Natural killer cell treated with Interleukin-12 subunit alpha and Interleukin-12 subunit beta and Interleukin-15 and Interleukin-18, amount 100 ng/mL, for 72 hours (primary cell): ENCODE measurements around the gene LDLRAP1. TPM values are rescaled to one million over a fixed set of nuclear protein-coding genes. Genes with fewer than 3 reads are reported as not detected.
A peak's percentile ranks its signal among the peaks of the same experiment; 100 is the strongest.

ENCODE experiments used
- ATAC-seq, 2 donors: fragments of 150-1000 bp; cut with Tn5 transposase in 1 of 2; sonication (Bioruptor Pico), chemical (Tn5 transposase) in 1 of 2; 2 replicates each; pipeline ENCODE4 v1.10.0; 2021
- DNase-seq: peaks from one replicate; pipeline ENCODE4 v3.0.0; 2022; ENCODE audit warnings: low spot score
- H3K27ac Mint-ChIP-seq, 2 donors: 1 replicate in 1 of 2; 2 replicates in 1 of 2; pipeline ENCODE4 v1.8.0; 2022; ENCODE audit warnings: mixed read lengths in 2 of 2, mild to moderate bottlenecking in 1 of 2, moderate library complexity in 1 of 2
- H3K27me3 Mint-ChIP-seq, 2 donors: 1 replicate in 1 of 2; 2 replicates in 1 of 2; pipeline ENCODE4 v1.8.0; 2022; ENCODE audit warnings: mixed read lengths in 2 of 2
- H3K36me3 Mint-ChIP-seq: one replicate; pipeline ENCODE4 v1.8.0; 2022; ENCODE audit warnings: mixed read lengths
- H3K4me1 Mint-ChIP-seq, 2 donors: 1 replicate in 1 of 2; 2 replicates in 1 of 2; pipeline ENCODE4 v1.8.0; 2022; ENCODE audit warnings: low read depth in 2 of 2, mixed read lengths in 2 of 2, mild to moderate bottlenecking in 1 of 2
- H3K4me3 Mint-ChIP-seq: one replicate; pipeline ENCODE4 v1.8.0; 2022; ENCODE audit warnings: mixed read lengths
- H3K9me3 Mint-ChIP-seq: 2 replicates; pipeline ENCODE4 v1.8.0; 2022; ENCODE audit warnings: mixed read lengths
- total RNA-seq, 2 donors: library from RNA; stranded (reverse); gene quantifications; one replicate each; pipeline ENCODE4 v1.2.3, GENCODE V29; 2022

LDLRAP1 gene
- total RNA-seq, 2 donors from 2014 or later: 2.4 to 4.1 TPM

GRCh38 chr1:25543005-25543424 lies 391 bp upstream of the LDLRAP1 start:
- H3K27me3 Mint-ChIP-seq: no peaks in the 10 kb centered on the region
- ATAC-seq (no peak), DNase-seq (no peak)
- no peaks in the 10 kb centered on the region for H3K36me3 Mint-ChIP-seq
- H3K4me3 Mint-ChIP-seq: peak overlapping the region; percentile 51
- H3K27ac Mint-ChIP-seq: no peak overlapping the region
- peaks cover 5 to 6% of the 10 kb centered on the region in 2 donors for H3K4me1 Mint-ChIP-seq
- no peaks in the 10 kb centered on the region for H3K9me3 Mint-ChIP-seq

GRCh38 chr1:25544243-25544764 lies 898 bp downstream of the LDLRAP1 start:
- peaks cover 8 to 12% of the 10 kb centered on the region in 2 donors for H3K4me1 Mint-ChIP-seq

GRCh38 chr1:25544819-25545218 lies 1.4 kb downstream of the LDLRAP1 start:
- no peaks in the 10 kb centered on the region for H3K9me3 Mint-ChIP-seq
- H3K27me3 Mint-ChIP-seq: no peaks in the 10 kb centered on the region
- H3K4me3 Mint-ChIP-seq: peak overlapping the region; percentile 66
- no peak for DNase-seq
- peaks cover 13 to 17% of the 10 kb centered on the region in 2 donors for H3K4me1 Mint-ChIP-seq
- H3K27ac Mint-ChIP-seq: no peak overlapping the region
- no peak for ATAC-seq
- H3K36me3 Mint-ChIP-seq: no peaks in the 10 kb centered on the region

More at GRCh38 chr1:25544243-25544764, 898 bp downstream of the LDLRAP1 start:
- Mint-ChIP-seq H3K27ac (no peak overlapping the region), H3K9me3 (no peaks in the 10 kb centered on the region), H3K27me3 (no peaks in the 10 kb centered on the region), H3K36me3 (no peaks in the 10 kb centered on the region), H3K4me3 (peak overlapping the region; percentile 66)
- no peak for DNase-seq
- no peak for ATAC-seq

GRCh38 chr1:25545767-25546166 lies 2.4 kb downstream of the LDLRAP1 start:
- ATAC-seq: no peak
- no peak overlapping the region for H3K27ac Mint-ChIP-seq
- no peaks in the 10 kb centered on the region for H3K27me3 Mint-ChIP-seq
- no peak overlapping the region for H3K4me3 Mint-ChIP-seq
- H3K4me1 Mint-ChIP-seq: peaks cover 23 to 27% of the 10 kb centered on the region in 2 donors
- no peaks in the 10 kb centered on the region for H3K36me3 Mint-ChIP-seq
- DNase-seq: no peak
- H3K9me3 Mint-ChIP-seq: no peaks in the 10 kb centered on the region

GRCh38 chr1:25546193-25546592 lies 2.8 kb downstream of the LDLRAP1 start:
- Mint-ChIP-seq H3K4me3 (no peak overlapping the region), H3K4me1 (peaks cover 24 to 29% of the 10 kb centered on the region in 2 donors), H3K36me3 (no peaks in the 10 kb centered on the region), H3K9me3 (no peaks in the 10 kb centered on the region), H3K27me3 (no peaks in the 10 kb centered on the region), H3K27ac (no peak overlapping the region)
- ATAC-seq (no peak), DNase-seq (no peak)

- Mint-ChIP-seq H3K9me3 (no peaks in the 10 kb centered on the region), H3K27ac (no peak overlapping the region), H3K4me1 (peaks cover 24 to 32% of the 10 kb centered on the region in 2 donors), H3K36me3 (no peaks in the 10 kb centered on the region), H3K4me3 (no peak overlapping the region), H3K27me3 (no peaks in the 10 kb centered on the region)
- no peak for DNase-seq
- no peak for ATAC-seq
Observed at GRCh38 chr1:25548601-25549000, 5.2 kb downstream of the LDLRAP1 start.

GRCh38 chr1:25549273-25550154 lies 6.1 kb downstream of the LDLRAP1 start:
- peak; percentile 70 for DNase-seq
- H3K4me1 Mint-ChIP-seq: peaks cover 24 to 35% of the 10 kb centered on the region in 2 donors

GRCh38 chr1:25550155-25550506 lies 6.7 kb downstream of the LDLRAP1 start:
- peak in 1 of 2 donors; percentile 20 for ATAC-seq
- DNase-seq: no peak
- Mint-ChIP-seq H3K4me3 (peak overlapping the region; percentile 5), H3K27me3 (no peaks in the 10 kb centered on the region), H3K27ac (peak overlapping the region; percentile 58 to 60), H3K4me1 (peaks cover 24 to 32% of the 10 kb centered on the region in 2 donors), H3K36me3 (no peaks in the 10 kb centered on the region), H3K9me3 (no peaks in the 10 kb centered on the region)

More at GRCh38 chr1:25549273-25550154, 6.1 kb downstream of the LDLRAP1 start:
- no peaks in the 10 kb centered on the region for H3K36me3 Mint-ChIP-seq
- ATAC-seq: peak; percentile 87
- no peaks in the 10 kb centered on the region for H3K9me3 Mint-ChIP-seq
- peak overlapping the region; percentile 40 for H3K4me3 Mint-ChIP-seq
- H3K27me3 Mint-ChIP-seq: no peaks in the 10 kb centered on the region
- H3K27ac Mint-ChIP-seq: peak overlapping the region; percentile 58 to 60

GRCh38 chr1:25550683-25551310 lies 7.4 kb downstream of the LDLRAP1 start:
- Mint-ChIP-seq H3K4me1 (peaks cover 28 to 35% of the 10 kb centered on the region in 2 donors), H3K27me3 (no peaks in the 10 kb centered on the region), H3K9me3 (no peaks in the 10 kb centered on the region), H3K27ac (peak overlapping the region; percentile 13 to 60), H3K36me3 (no peaks in the 10 kb centered on the region), H3K4me3 (no peak overlapping the region)
- ATAC-seq (no peak), DNase-seq (no peak)

- no peaks in the 10 kb centered on the region for H3K9me3 Mint-ChIP-seq
- no peaks in the 10 kb centered on the region for H3K27me3 Mint-ChIP-seq
- H3K4me3 Mint-ChIP-seq: no peak overlapping the region
- DNase-seq (no peak), ATAC-seq (no peak)
- H3K36me3 Mint-ChIP-seq: no peaks in the 10 kb centered on the region
- no peak overlapping the region for H3K27ac Mint-ChIP-seq
- peaks cover 24 to 34% of the 10 kb centered on the region in 2 donors for H3K4me1 Mint-ChIP-seq
Observed at GRCh38 chr1:25553749-25554429, 10.5 kb downstream of the LDLRAP1 start.

- Mint-ChIP-seq H3K36me3 (no peaks in the 10 kb centered on the region), H3K4me3 (no peak overlapping the region), H3K27me3 (no peaks in the 10 kb centered on the region), H3K4me1 (peaks cover 20 to 30% of the 10 kb centered on the region in 2 donors), H3K9me3 (no peaks in the 10 kb centered on the region), H3K27ac (no peak overlapping the region)
- no peak for DNase-seq
- no peak for ATAC-seq
Observed at GRCh38 chr1:25554430-25554780, 11.0 kb downstream of the LDLRAP1 start.

GRCh38 chr1:25554886-25555752 lies 11.7 kb downstream of the LDLRAP1 start:
- no peaks in the 10 kb centered on the region for H3K27me3 Mint-ChIP-seq
- H3K27ac Mint-ChIP-seq: no peak overlapping the region
- no peak overlapping the region for H3K4me3 Mint-ChIP-seq
- DNase-seq (no peak), ATAC-seq (no peak)
- no peaks in the 10 kb centered on the region for H3K9me3 Mint-ChIP-seq
- H3K4me1 Mint-ChIP-seq: peaks cover 12 to 27% of the 10 kb centered on the region in 2 donors
- H3K36me3 Mint-ChIP-seq: no peaks in the 10 kb centered on the region

- no peaks in the 10 kb centered on the region for H3K27me3 Mint-ChIP-seq
- no peaks in the 10 kb centered on the region for H3K9me3 Mint-ChIP-seq
- H3K4me3 Mint-ChIP-seq: no peak overlapping the region
- DNase-seq (no peak), ATAC-seq (no peak)
- H3K27ac Mint-ChIP-seq: no peak overlapping the region
- H3K4me1 Mint-ChIP-seq: peaks cover 6 to 21% of the 10 kb centered on the region in 2 donors
- H3K36me3 Mint-ChIP-seq: no peaks in the 10 kb centered on the region
Observed at GRCh38 chr1:25555753-25556092, 12.3 kb downstream of the LDLRAP1 start.
